DMS53 (cell line): ENCODE results near the gene PDX1.
A peak's percentile ranks its signal among the peaks of the same experiment; 100 is the strongest.

Source experiments
- DNase-seq: peaks from one replicate; lab custom pipeline; 2025; lab: John Stamatoyannopoulos, UW

Gene PDX1

GRCh38 chr13:27922883-27923612 is 3.2 kb downstream of the PDX1 start:
- no peak for DNase-seq

- DNase-seq: peak; percentile 78
These were observed 4.2 kb downstream of the PDX1 start for GRCh38 chr13:27923794-27924528.

GRCh38 chr13:27924529-27925141 is 4.8 kb downstream of the PDX1 start:
- DNase-seq: peak; percentile 53

GRCh38 chr13:27925220-27925991 is 5.6 kb downstream of the PDX1 start:
- DNase-seq: no peak

- DNase-seq: peak; percentile 37
These were observed 7.0 kb downstream of the PDX1 start for GRCh38 chr13:27926644-27927434.

GRCh38 chr13:27927444-27928352 is 7.9 kb downstream of the PDX1 start:
- peak; percentile 43 for DNase-seq

- no peak for DNase-seq
These were observed 8.6 kb downstream of the PDX1 start for GRCh38 chr13:27928353-27928804.

GRCh38 chr13:27928805-27929753 is 9.3 kb downstream of the PDX1 start:
- peak; percentile 10 for DNase-seq

- no peak for DNase-seq
These were observed 10.1 kb downstream of the PDX1 start for GRCh38 chr13:27929868-27930267.

- DNase-seq: no peak
These were observed 13.3 kb downstream of the PDX1 start for GRCh38 chr13:27933118-27933517.

GRCh38 chr13:27933580-27934328 is 14.0 kb downstream of the PDX1 start:
- DNase-seq: peak; percentile 47

- DNase-seq: no peak
These were observed 23.2 kb downstream of the PDX1 start for GRCh38 chr13:27942972-27943371.

GRCh38 chr13:27952876-27953675 is 33.3 kb downstream of the PDX1 start:
- DNase-seq: peak; percentile 65

- DNase-seq: peak; percentile 92
These were observed 34.0 kb downstream of the PDX1 start for GRCh38 chr13:27953676-27954405.

GRCh38 chr13:27954406-27954851 is 34.6 kb downstream of the PDX1 start:
- DNase-seq: peak; percentile 85

- no peak for DNase-seq
These were observed 35.3 kb downstream of the PDX1 start for GRCh38 chr13:27955014-27955591.
